PFSK-1 (cell line): ENCODE results near the gene SLC35E3.

Experiments
- POLR2AphosphoS5 ChIP-seq: IDR thresholded peaks from 2 replicates; pipeline ENCODE4 v1.6.1; 2012; ENCODE audit warnings: low read depth, mild to moderate bottlenecking, control low read depth, low read length, moderate library complexity
- SIN3A ChIP-seq: IDR thresholded peaks from 2 replicates; pipeline ENCODE4 v1.6.1; 2012; ENCODE audit warnings: mild to moderate bottlenecking, low read length, moderate library complexity, borderline replicate concordance; ENCODE audit not compliant: insufficient read depth
- TAF1 ChIP-seq: IDR thresholded peaks from 2 replicates; pipeline ENCODE4 v1.6.1; 2012; ENCODE audit warnings: low read length, control low read depth, borderline replicate concordance; ENCODE audit not compliant: insufficient read depth
- TF ChIP-seq, protein P1 (sequence below), 2 experiments: IDR thresholded peaks; 2 replicates each; pipeline versions ENCODE4 v1.6.1 to v1.8.0; 2011 to 2012; ENCODE audit warnings: low read depth in 2 of 2, low read length in 2 of 2, control low read depth in 1 of 2, inconsistent platforms in 1 of 2, mild to moderate bottlenecking in 1 of 2, moderate library complexity in 1 of 2; ENCODE audit not compliant: insufficient read depth in 1 of 2

DNA sequence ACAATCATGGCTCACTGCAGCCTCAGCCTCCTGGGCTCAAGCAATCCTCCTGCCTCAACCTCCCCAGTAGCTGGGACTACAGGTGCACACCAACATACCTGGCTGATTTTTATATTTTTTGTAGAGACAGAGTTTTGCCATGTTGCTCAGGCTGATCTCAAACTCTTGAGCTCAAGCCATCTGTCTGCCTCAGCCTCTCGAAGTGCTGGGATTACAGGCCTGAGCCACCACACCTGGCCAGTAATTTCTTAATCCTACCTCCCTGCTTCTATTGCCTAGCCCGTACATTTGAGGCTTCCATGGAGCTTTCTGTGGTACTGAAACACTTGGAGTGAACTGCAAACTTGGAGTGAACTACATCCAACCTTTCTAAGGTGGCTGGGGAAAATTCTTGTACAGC, 20.7 kb downstream of the SLC35E3 start:
- TF ChIP-seq POLR2AphosphoS5, result no peak
- TF ChIP-seq, protein P1, sequence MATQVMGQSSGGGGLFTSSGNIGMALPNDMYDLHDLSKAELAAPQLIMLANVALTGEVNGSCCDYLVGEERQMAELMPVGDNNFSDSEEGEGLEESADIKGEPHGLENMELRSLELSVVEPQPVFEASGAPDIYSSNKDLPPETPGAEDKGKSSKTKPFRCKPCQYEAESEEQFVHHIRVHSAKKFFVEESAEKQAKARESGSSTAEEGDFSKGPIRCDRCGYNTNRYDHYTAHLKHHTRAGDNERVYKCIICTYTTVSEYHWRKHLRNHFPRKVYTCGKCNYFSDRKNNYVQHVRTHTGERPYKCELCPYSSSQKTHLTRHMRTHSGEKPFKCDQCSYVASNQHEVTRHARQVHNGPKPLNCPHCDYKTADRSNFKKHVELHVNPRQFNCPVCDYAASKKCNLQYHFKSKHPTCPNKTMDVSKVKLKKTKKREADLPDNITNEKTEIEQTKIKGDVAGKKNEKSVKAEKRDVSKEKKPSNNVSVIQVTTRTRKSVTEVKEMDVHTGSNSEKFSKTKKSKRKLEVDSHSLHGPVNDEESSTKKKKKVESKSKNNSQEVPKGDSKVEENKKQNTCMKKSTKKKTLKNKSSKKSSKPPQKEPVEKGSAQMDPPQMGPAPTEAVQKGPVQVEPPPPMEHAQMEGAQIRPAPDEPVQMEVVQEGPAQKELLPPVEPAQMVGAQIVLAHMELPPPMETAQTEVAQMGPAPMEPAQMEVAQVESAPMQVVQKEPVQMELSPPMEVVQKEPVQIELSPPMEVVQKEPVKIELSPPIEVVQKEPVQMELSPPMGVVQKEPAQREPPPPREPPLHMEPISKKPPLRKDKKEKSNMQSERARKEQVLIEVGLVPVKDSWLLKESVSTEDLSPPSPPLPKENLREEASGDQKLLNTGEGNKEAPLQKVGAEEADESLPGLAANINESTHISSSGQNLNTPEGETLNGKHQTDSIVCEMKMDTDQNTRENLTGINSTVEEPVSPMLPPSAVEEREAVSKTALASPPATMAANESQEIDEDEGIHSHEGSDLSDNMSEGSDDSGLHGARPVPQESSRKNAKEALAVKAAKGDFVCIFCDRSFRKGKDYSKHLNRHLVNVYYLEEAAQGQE (IDR thresholded peaks at IDR 0.05; ENCODE audit: insufficient read depth in 1 of 2, low read depth in 2 of 2, low read length in 2 of 2), result no peak
- no peak for TF ChIP-seq SIN3A
- TF ChIP-seq TAF1, result no peak
